H9 (cell line): ENCODE data around the gene TOGARAM1. TPM values are rescaled to one million over a fixed set of nuclear protein-coding genes. Genes with fewer than 3 reads are reported as not detected.

Experiments used
- DNase-seq: peaks from one replicate; pipeline ENCODE4 v3.0.0-alpha.2; 2017
- H2AFZ ChIP-seq: one replicate; pipeline ENCODE4 v1.6.1; 2013; ENCODE audit warnings: mild to moderate bottlenecking, low read length, control low read depth, moderate library complexity
- H2AK5ac ChIP-seq: 2 replicates; pipeline ENCODE4 v1.6.1; 2013; ENCODE audit warnings: low read length, control low read depth, mixed read lengths; ENCODE audit not compliant: insufficient read length
- H2BK120ac ChIP-seq: one replicate; pipeline ENCODE4 v1.6.1; 2013; ENCODE audit warnings: low read depth, mild to moderate bottlenecking, low read length, control low read depth, inconsistent platforms; ENCODE audit not compliant: poor library complexity, severe bottlenecking
- H2BK12ac ChIP-seq: 2 replicates; pipeline ENCODE4 v1.6.1; 2013; ENCODE audit warnings: low read length, control low read depth, mixed read lengths, low read depth; ENCODE audit not compliant: insufficient read length
- H2BK15ac ChIP-seq: 2 replicates; pipeline ENCODE4 v1.6.1; 2013; ENCODE audit warnings: low read depth, low read length, control low read depth
- H2BK20ac ChIP-seq: one replicate; pipeline ENCODE4 v1.6.1; 2013; ENCODE audit warnings: low read depth, mild to moderate bottlenecking, low read length, control low read depth, inconsistent platforms; ENCODE audit not compliant: poor library complexity, severe bottlenecking
- H2BK5ac ChIP-seq: 2 replicates; pipeline ENCODE4 v1.6.1; 2013; ENCODE audit warnings: low read length, control low read depth, mixed read lengths; ENCODE audit not compliant: insufficient read length
- H3K14ac ChIP-seq: 2 replicates; pipeline ENCODE4 v1.6.1; 2013; ENCODE audit warnings: low read length, control low read depth; ENCODE audit not compliant: insufficient read depth
- H3K18ac ChIP-seq: 2 replicates; pipeline ENCODE4 v1.6.1; 2013; ENCODE audit warnings: low read depth, mild to moderate bottlenecking, mixed read lengths, low read length, control low read depth; ENCODE audit not compliant: insufficient read length
- H3K23ac ChIP-seq: 2 replicates; pipeline ENCODE4 v1.6.1; 2013; ENCODE audit warnings: low read length, control low read depth, mixed read lengths, low read depth; ENCODE audit not compliant: insufficient read length
- H3K23me2 ChIP-seq: 2 replicates; pipeline ENCODE4 v1.6.1; 2013; ENCODE audit warnings: low read depth, mild to moderate bottlenecking, mixed read lengths, low read length, control low read depth; ENCODE audit not compliant: insufficient read length, poor library complexity, severe bottlenecking
- H3K27ac ChIP-seq: 2 replicates; pipeline ENCODE4 v1.5.1; 2013; ENCODE audit warnings: low read length, control low read depth, mixed read lengths, low read depth; ENCODE audit not compliant: insufficient read length
- H3K27me3 ChIP-seq: 2 replicates; pipeline ENCODE4 v1.6.1; 2013; ENCODE audit warnings: low read length, control low read depth, inconsistent platforms; ENCODE audit not compliant: insufficient read depth
- H3K4ac ChIP-seq: 2 replicates; pipeline ENCODE4 v1.6.1; 2013; ENCODE audit warnings: low read depth, mild to moderate bottlenecking, control low read depth, inconsistent platforms, low read length, moderate library complexity
- H3K4me1 ChIP-seq: 2 replicates; pipeline ENCODE4 v1.6.1; 2013; ENCODE audit warnings: low read length, control low read depth, inconsistent platforms; ENCODE audit not compliant: insufficient read depth
- H3K4me2 ChIP-seq: 2 replicates; pipeline ENCODE4 v1.6.1; 2013; ENCODE audit warnings: low read length, control low read depth, mixed read lengths; ENCODE audit not compliant: insufficient read length, insufficient read depth
- H3K56ac ChIP-seq: 2 replicates; pipeline ENCODE4 v1.6.1; 2013; ENCODE audit warnings: low read depth, mild to moderate bottlenecking, mixed read lengths, low read length, control low read depth; ENCODE audit not compliant: insufficient read length
- H3K79me1 ChIP-seq: 2 replicates; pipeline ENCODE4 v1.6.1; 2013; ENCODE audit warnings: low read depth, mild to moderate bottlenecking, moderate library complexity, low read length, control low read depth, inconsistent platforms; ENCODE audit not compliant: insufficient read depth, poor library complexity, severe bottlenecking
- H3K79me2 ChIP-seq: 2 replicates; pipeline ENCODE4 v1.6.1; 2013; ENCODE audit warnings: low read length, control low read depth, inconsistent platforms; ENCODE audit not compliant: insufficient read depth
- H3K9ac ChIP-seq: 2 replicates; pipeline ENCODE4 v1.6.1; 2013; ENCODE audit warnings: low read length, control low read depth, mixed read lengths; ENCODE audit not compliant: insufficient read length; ENCODE audit errors: extremely low read depth
- H3K9me3 ChIP-seq: one replicate; pipeline ENCODE4 v1.6.1; 2013; ENCODE audit warnings: low read depth, low read length, inconsistent platforms; ENCODE audit not compliant: control insufficient read depth
- H3T11ph ChIP-seq: one replicate; pipeline ENCODE4 v1.6.1; 2013; ENCODE audit warnings: mild to moderate bottlenecking, low read length, control low read depth, inconsistent platforms
- H4K20me1 ChIP-seq: one replicate; pipeline ENCODE4 v1.6.1; 2013; ENCODE audit not compliant: control insufficient read depth, insufficient read length, insufficient read depth
- H4K5ac ChIP-seq: 2 replicates; pipeline ENCODE4 v1.6.1; 2013; ENCODE audit warnings: low read depth, mild to moderate bottlenecking, mixed read lengths, low read length, control low read depth; ENCODE audit not compliant: insufficient read length
- H4K8ac ChIP-seq: replicated peaks from 2 replicates; pipeline ENCODE4 v1.6.1; 2013; ENCODE audit warnings: low read length, control low read depth, mixed read lengths, low read depth; ENCODE audit not compliant: insufficient read length
- H4K91ac ChIP-seq: 2 replicates; pipeline ENCODE4 v1.6.1; 2013; ENCODE audit warnings: low read depth, mild to moderate bottlenecking, moderate library complexity, mixed read lengths, low read length, control low read depth; ENCODE audit not compliant: insufficient read length
- H3K27ac Mint-ChIP-seq, 3 experiments: 2 replicates in 2 of 3; 3 replicates in 1 of 3; pipeline ENCODE4 v1.8.0; 2020 to 2021; ENCODE audit warnings: mixed read lengths in 3 of 3, mild to moderate bottlenecking in 1 of 3, moderate library complexity in 1 of 3
- H3K27me3 Mint-ChIP-seq: 2 replicates; pipeline ENCODE4 v1.8.0; 2021; ENCODE audit warnings: low read depth, mild to moderate bottlenecking, moderate library complexity, mixed read lengths
- H3K36me3 Mint-ChIP-seq, 3 experiments: 2 replicates in 2 of 3; 3 replicates in 1 of 3; pipeline ENCODE4 v1.8.0; 2020 to 2021; ENCODE audit warnings: low read depth in 3 of 3, mixed read lengths in 3 of 3; ENCODE audit not compliant: insufficient read depth in 1 of 3
- H3K4me1 Mint-ChIP-seq, 2 experiments: 2 replicates each; pipeline ENCODE4 v1.8.0; 2020; ENCODE audit warnings: mixed read lengths in 2 of 2
- H3K4me3 Mint-ChIP-seq, 2 experiments: 2 replicates in 1 of 2; 3 replicates in 1 of 2; pipeline ENCODE4 v1.8.0; 2020 to 2021; ENCODE audit warnings: mild to moderate bottlenecking in 2 of 2, mixed read lengths in 2 of 2, moderate library complexity in 1 of 2
- H3K9me3 Mint-ChIP-seq, 2 experiments: 2 replicates in 1 of 2; 3 replicates in 1 of 2; pipeline ENCODE4 v1.8.0; 2020; ENCODE audit warnings: mild to moderate bottlenecking in 2 of 2, mixed read lengths in 2 of 2, moderate library complexity in 1 of 2
- CTCF ChIP-seq: fragments of 200-600 bp; sonication (generic); conservative IDR thresholded peaks from 3 replicates; pipeline ENCODE4 v1.8.0; 2021; ENCODE audit warnings: antibody characterized with exemption, mild to moderate bottlenecking
- WGBS: extraction: QIAGEN DNeasy Blood & Tissue Kit; methylation state at CpG from one replicate; pipeline ENCODE4 v1.1.7; 2013; ENCODE audit warnings: missing lambda C conversion rate, low lambda C conversion rate, mixed read lengths; ENCODE audit not compliant: insufficient read length; ENCODE audit errors: extremely low coverage; 5-methylcytosine and 5-hydroxymethylcytosine counted together
- total RNA-seq: library from RNA; stranded (reverse); gene quantifications from 2 replicates; pipeline ENCODE4 v1.2.1, GENCODE V29; 2021

The TOGARAM1 gene
- total RNA-seq, 1 experiment from 2014 or later = 11.4 TPM

GRCh38 chr14:45112896-45113781 is 151.1 kb downstream of the TOGARAM1 start:
- Histone ChIP-seq H3K56ac (no peak overlapping the region), H4K20me1 (no peaks in the 10 kb centered on the region), H3K79me2 (no peaks in the 10 kb centered on the region), H3K4me2 (no peak overlapping the region), H4K8ac (no peak overlapping the region), H3K23me2 (no peaks in the 10 kb centered on the region), H3K9ac (no peak overlapping the region), H2AFZ (no peak overlapping the region), H3K27ac (no peak overlapping the region), H2BK20ac (no peak overlapping the region), H2BK5ac (no peak overlapping the region), H3K4ac (no peak overlapping the region), H3K27me3 (no peaks in the 10 kb centered on the region), H2BK12ac (no peak overlapping the region), H3K79me1 (no peaks in the 10 kb centered on the region), H3K23ac (no peak overlapping the region), H3T11ph (no peak overlapping the region), H4K5ac (no peak overlapping the region), H3K9me3 (no peaks in the 10 kb centered on the region), H4K91ac (no peak overlapping the region), H2AK5ac (no peak overlapping the region), H3K18ac (no peak overlapping the region), H3K14ac (no peak overlapping the region), H2BK120ac (no peak overlapping the region), H3K4me1 (no peaks in the 10 kb centered on the region), H2BK15ac (no peak overlapping the region)
- no peak for DNase-seq
- Mint-ChIP-seq H3K27ac (peak overlapping the region in 1 of 3 experiments; percentile 69; a peak in 3 of 7 replicates), H3K36me3 (peaks cover 15 to 81% (median 62%) of the 10 kb centered on the region in 3 experiments; a peak in 6 of 7 replicates), H3K27me3 (no peaks in the 10 kb centered on the region), H3K4me1 (no peaks in the 10 kb centered on the region), H3K9me3 (no peaks in the 10 kb centered on the region), H3K4me3 (no peak overlapping the region)
- no peak for TF ChIP-seq CTCF
- WGBS = 100% methylated on average over 1 of the region's 6 CpGs
